ENCODE results near the gene HRH2. TPM values are rescaled to one million over a fixed set of nuclear protein-coding genes. Genes with fewer than 3 reads are reported as not detected.

The HRH2 gene
- total and polyA plus RNA-seq, 2 experiments from 2014 or later = not detected

DNA sequence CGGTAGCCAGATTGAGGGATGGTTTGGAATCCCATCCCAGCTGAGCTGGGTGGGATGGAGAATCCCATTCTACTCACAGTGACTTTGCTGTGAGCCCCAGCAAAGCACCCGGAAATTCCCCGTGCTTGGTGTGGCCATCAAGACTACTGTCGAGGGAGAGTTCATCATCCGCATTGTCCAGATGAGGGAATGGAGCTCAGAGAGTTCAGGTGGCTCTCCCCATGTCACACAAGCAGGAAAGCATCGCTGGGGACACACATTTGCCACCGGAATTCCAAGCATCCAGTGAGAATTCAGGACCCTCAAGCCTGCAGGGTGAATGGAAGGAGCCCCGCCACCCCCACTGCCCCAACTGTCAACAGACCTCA is 54.4 kb downstream of the HRH2 start:
- DNase-seq = no peak
- Histone ChIP-seq H3K36me3 (ENCODE audit: low read depth) (no peaks in the 10 kb centered on the region), H3K4me3 (no peak overlapping the region), H3K27ac (no peak overlapping the region), H3K9me2 (ENCODE audit: insufficient read depth) (no peaks in the 10 kb centered on the region), H3K4me2 (ENCODE audit: unreplicated experiment) (no peak overlapping the region), H3K4me1 (ENCODE audit: insufficient read depth) (no peaks in the 10 kb centered on the region), H3K9ac (no peak overlapping the region), H3F3A (ENCODE audit: insufficient read depth) (no peaks in the 10 kb centered on the region), H3K79me2 (ENCODE audit: insufficient read depth) (no peaks in the 10 kb centered on the region), H3K27me3 (replicated peaks; ENCODE audit: insufficient read depth) (no peaks in the 10 kb centered on the region), H2AFZ (no peak overlapping the region), H4K20me1 (ENCODE audit: insufficient read depth) (no peaks in the 10 kb centered on the region), H3K9me3 (ENCODE audit: low read depth) (no peaks in the 10 kb centered on the region)
- WGBS, 2 experiments (ENCODE audit: low coverage in 1 of 2, low lambda C conversion rate in 2 of 2, missing lambda C conversion rate in 2 of 2) = 34 to 36% methylated on average over 8 of the region's 8 CpGs
- no peak for TF ChIP-seq EZH2phosphoT487 (IDR thresholded peaks at IDR 0.05; ENCODE audit: insufficient read depth, low read depth)
- TF ChIP-seq EZH2 (IDR thresholded peaks at IDR 0.05; ENCODE audit: insufficient read depth, poor library complexity, severe bottlenecking) = no peak
- in situ Hi-C loops (cut with MboI) = no loop called here

DNA sequence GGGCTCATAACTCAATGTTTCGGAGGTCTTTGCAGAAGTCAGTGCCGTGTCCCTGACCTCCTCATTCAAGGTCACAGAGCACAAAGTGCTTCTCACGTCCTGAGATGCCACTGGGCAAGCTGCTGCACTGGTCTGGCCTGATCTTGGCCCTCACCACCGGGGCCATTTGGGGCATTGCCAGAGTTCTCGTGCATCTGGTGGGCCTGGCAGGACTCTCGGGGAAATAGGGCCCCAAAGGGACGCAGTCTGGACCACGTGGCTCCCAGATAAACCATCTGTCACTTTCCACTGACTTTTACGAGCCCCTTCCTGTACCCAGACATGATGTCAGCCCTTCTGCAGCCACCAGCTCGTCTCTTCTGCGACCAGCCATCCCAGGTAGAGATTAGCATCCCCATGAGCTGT is 54.8 kb downstream of the HRH2 start:
- no peaks in the 10 kb centered on the region for H3K79me2 ChIP-seq (ENCODE audit: insufficient read depth)
- no peak overlapping the region for H3K4me2 ChIP-seq (ENCODE audit: unreplicated experiment)
- TF ChIP-seq EZH2phosphoT487 (IDR thresholded peaks at IDR 0.05; ENCODE audit: insufficient read depth, low read depth) (no peak), EZH2 (IDR thresholded peaks at IDR 0.05; ENCODE audit: insufficient read depth, poor library complexity, severe bottlenecking) (no peak)
- no peaks in the 10 kb centered on the region for H4K20me1 ChIP-seq (ENCODE audit: insufficient read depth)
- H3K4me1 ChIP-seq (ENCODE audit: insufficient read depth) = no peaks in the 10 kb centered on the region
- no peaks in the 10 kb centered on the region for H3K9me2 ChIP-seq (ENCODE audit: insufficient read depth)
- H3K27me3 ChIP-seq (replicated peaks; ENCODE audit: insufficient read depth) = no peaks in the 10 kb centered on the region
- no peak overlapping the region for H3K4me3 ChIP-seq
- in situ Hi-C loops (cut with MboI) = no loop called here
- no peak overlapping the region for H3K9ac ChIP-seq
- no peak overlapping the region for H2AFZ ChIP-seq
- no peaks in the 10 kb centered on the region for H3K9me3 ChIP-seq (ENCODE audit: low read depth)
- no peak for DNase-seq
- H3K36me3 ChIP-seq (ENCODE audit: low read depth) = no peaks in the 10 kb centered on the region
- WGBS, 2 experiments (ENCODE audit: low coverage in 1 of 2, low lambda C conversion rate in 2 of 2, missing lambda C conversion rate in 2 of 2) = 4 to 6% methylated on average over 11 of the region's 11 CpGs
- no peaks in the 10 kb centered on the region for H3F3A ChIP-seq (ENCODE audit: insufficient read depth)
- no peak overlapping the region for H3K27ac ChIP-seq

DNA sequence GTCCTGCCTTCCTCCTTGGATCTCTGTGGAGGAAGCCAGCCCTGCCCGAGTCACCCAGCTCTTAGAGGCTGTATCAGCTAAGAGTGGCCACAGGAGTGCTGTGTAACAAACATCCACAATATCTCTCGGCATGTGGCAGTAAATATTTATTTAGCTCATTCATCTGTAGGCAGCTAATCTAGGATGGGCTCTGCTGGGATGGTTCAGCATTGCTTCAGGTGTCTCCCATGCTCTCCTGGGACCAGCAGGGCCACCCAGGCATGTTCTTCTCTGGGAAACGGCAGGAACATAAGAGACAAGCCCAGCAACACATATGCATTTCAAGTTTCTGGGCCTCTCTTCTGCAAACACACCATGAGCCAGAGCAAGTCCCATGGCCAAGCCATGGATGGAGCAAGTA is 56.1 kb downstream of the HRH2 start:
- no peak for DNase-seq
- H3K4me1 ChIP-seq (ENCODE audit: insufficient read depth) = no peaks in the 10 kb centered on the region
- TF ChIP-seq EZH2 (IDR thresholded peaks at IDR 0.05; ENCODE audit: insufficient read depth, poor library complexity, severe bottlenecking) = no peak
- TF ChIP-seq EZH2phosphoT487 (IDR thresholded peaks at IDR 0.05; ENCODE audit: insufficient read depth, low read depth) = no peak
- no peak overlapping the region for H3K9ac ChIP-seq
- no peaks in the 10 kb centered on the region for H3K79me2 ChIP-seq (ENCODE audit: insufficient read depth)
- H3K27ac ChIP-seq = no peak overlapping the region
- H2AFZ ChIP-seq = no peak overlapping the region
- 11 to 13% methylated on average over 3 of the region's 3 CpGs for WGBS, 2 experiments (ENCODE audit: low coverage in 1 of 2, low lambda C conversion rate in 2 of 2, missing lambda C conversion rate in 2 of 2)
- H3K36me3 ChIP-seq (ENCODE audit: low read depth) = no peaks in the 10 kb centered on the region
- no peaks in the 10 kb centered on the region for H3K9me2 ChIP-seq (ENCODE audit: insufficient read depth)
- H3F3A ChIP-seq (ENCODE audit: insufficient read depth) = no peaks in the 10 kb centered on the region
- no peak overlapping the region for H3K4me2 ChIP-seq (ENCODE audit: unreplicated experiment)
- in situ Hi-C loops (cut with MboI) = no loop called here
- H3K27me3 ChIP-seq (replicated peaks; ENCODE audit: insufficient read depth) = no peaks in the 10 kb centered on the region
- H3K9me3 ChIP-seq (ENCODE audit: low read depth) = no peaks in the 10 kb centered on the region
- no peaks in the 10 kb centered on the region for H4K20me1 ChIP-seq (ENCODE audit: insufficient read depth)
- no peak overlapping the region for H3K4me3 ChIP-seq

DNA sequence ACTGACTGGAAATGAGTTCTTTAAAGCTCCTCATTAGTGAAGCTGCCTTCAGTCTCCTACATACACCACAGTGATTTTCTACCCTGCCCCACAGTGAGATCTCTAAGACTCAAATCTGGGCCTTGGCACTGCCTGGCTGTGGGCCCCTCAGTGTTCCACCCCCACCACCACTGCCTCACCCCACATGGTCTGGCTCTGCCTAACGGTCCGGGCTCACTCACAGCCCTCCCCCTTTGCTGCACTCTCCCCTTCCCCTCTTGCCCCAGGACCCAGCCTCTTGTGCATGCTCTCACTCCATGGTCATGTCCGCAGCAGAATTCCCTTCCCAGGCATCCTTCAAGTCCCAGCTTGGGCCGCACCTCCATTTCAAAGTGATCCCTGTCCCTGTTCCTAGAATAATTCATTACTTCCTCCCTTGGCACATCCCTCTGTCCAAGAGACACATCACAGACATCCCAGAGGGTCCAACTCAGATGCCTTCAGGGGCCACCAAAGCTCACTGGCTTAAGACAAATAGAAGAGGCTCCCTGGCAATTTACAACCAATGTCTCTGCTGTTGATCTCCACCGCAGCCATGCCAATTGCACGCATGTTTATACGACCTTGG is 56.7 kb downstream of the HRH2 start:
- Histone ChIP-seq H3K4me3 (no peak overlapping the region), H3K79me2 (ENCODE audit: insufficient read depth) (no peaks in the 10 kb centered on the region), H3K4me1 (ENCODE audit: insufficient read depth) (no peaks in the 10 kb centered on the region), H3K9me3 (ENCODE audit: low read depth) (no peaks in the 10 kb centered on the region), H4K20me1 (ENCODE audit: insufficient read depth) (no peaks in the 10 kb centered on the region), H2AFZ (no peak overlapping the region), H3K9ac (no peak overlapping the region), H3K9me2 (ENCODE audit: insufficient read depth) (no peaks in the 10 kb centered on the region), H3K27me3 (replicated peaks; ENCODE audit: insufficient read depth) (no peaks in the 10 kb centered on the region), H3F3A (ENCODE audit: insufficient read depth) (no peaks in the 10 kb centered on the region), H3K36me3 (ENCODE audit: low read depth) (no peaks in the 10 kb centered on the region), H3K27ac (no peak overlapping the region), H3K4me2 (ENCODE audit: unreplicated experiment) (no peak overlapping the region)
- 38 to 51% methylated on average over 7 of the region's 7 CpGs for WGBS, 2 experiments (ENCODE audit: low coverage in 1 of 2, low lambda C conversion rate in 2 of 2, missing lambda C conversion rate in 2 of 2)
- in situ Hi-C loops (cut with MboI) = no loop called here
- TF ChIP-seq EZH2 (IDR thresholded peaks at IDR 0.05; ENCODE audit: insufficient read depth, poor library complexity, severe bottlenecking) (no peak), EZH2phosphoT487 (IDR thresholded peaks at IDR 0.05; ENCODE audit: insufficient read depth, low read depth) (no peak)
- no peak for DNase-seq
